Trophoblast cell (in vitro differentiated cells and primary cell): Measurements from ENCODE around the gene ABLIM2.

Source experiments
- DNase-seq, 2 donors: peaks; one replicate each; pipeline ENCODE4 v3.0.0-alpha.2; 2016
- H2AFZ ChIP-seq: 2 replicates; pipeline ENCODE4 v1.6.1; 2013; ENCODE audit warnings: low read length, moderate library complexity, mild to moderate bottlenecking; ENCODE audit not compliant: insufficient read depth, poor library complexity
- H2AK5ac ChIP-seq: 2 replicates; pipeline ENCODE4 v1.6.1; 2013; ENCODE audit warnings: mild to moderate bottlenecking, low read length
- H2BK120ac ChIP-seq: 2 replicates; pipeline ENCODE4 v1.6.1; 2013; ENCODE audit warnings: low read length, mild to moderate bottlenecking, moderate library complexity; ENCODE audit not compliant: insufficient read depth, poor library complexity
- H2BK12ac ChIP-seq: 2 replicates; pipeline ENCODE4 v1.6.1; 2013; ENCODE audit warnings: mild to moderate bottlenecking, low read length, moderate library complexity
- H2BK5ac ChIP-seq: 2 replicates; pipeline ENCODE4 v1.6.1; 2013; ENCODE audit warnings: low read length, low read depth, moderate library complexity, mild to moderate bottlenecking; ENCODE audit not compliant: poor library complexity
- H3K14ac ChIP-seq: 2 replicates; pipeline ENCODE4 v1.6.1; 2013; ENCODE audit warnings: mild to moderate bottlenecking, low read length
- H3K18ac ChIP-seq: 2 replicates; pipeline ENCODE4 v1.6.1; 2013; ENCODE audit warnings: mild to moderate bottlenecking, low read length
- H3K23ac ChIP-seq: 2 replicates; pipeline ENCODE4 v1.6.1; 2013; ENCODE audit warnings: low read length
- H3K27ac ChIP-seq: 2 replicates; pipeline ENCODE4 v1.5.1; 2013; ENCODE audit warnings: low read depth, mild to moderate bottlenecking, inconsistent platforms, low read length, moderate library complexity
- H3K27me3 ChIP-seq: 2 replicates; pipeline ENCODE4 v1.6.1; 2013; ENCODE audit warnings: inconsistent platforms, mild to moderate bottlenecking, low read length, moderate library complexity; ENCODE audit not compliant: insufficient read depth
- H3K36me3 ChIP-seq, 2 experiments: 1 replicate in 1 of 2; 2 replicates in 1 of 2; pipeline ENCODE4 v1.6.1; 2013; ENCODE audit warnings: low read length in 2 of 2, mild to moderate bottlenecking in 2 of 2, moderate library complexity in 1 of 2; ENCODE audit not compliant: insufficient read depth in 2 of 2, control insufficient read depth in 1 of 2
- H3K4ac ChIP-seq: 2 replicates; pipeline ENCODE4 v1.6.1; 2013; ENCODE audit warnings: low read depth, mild to moderate bottlenecking, low read length, moderate library complexity
- H3K4me1 ChIP-seq, 2 experiments: 1 replicate in 1 of 2; 2 replicates in 1 of 2; pipeline ENCODE4 v1.6.1; 2013; ENCODE audit warnings: low read length in 2 of 2, mild to moderate bottlenecking in 2 of 2, moderate library complexity in 1 of 2; ENCODE audit not compliant: insufficient read depth in 2 of 2, control insufficient read depth in 1 of 2
- H3K4me2 ChIP-seq: 2 replicates; pipeline ENCODE4 v1.6.1; 2013; ENCODE audit warnings: inconsistent platforms, mild to moderate bottlenecking, low read length, moderate library complexity
- H3K4me3 ChIP-seq: 2 replicates; pipeline ENCODE4 v1.5.1; 2013; ENCODE audit warnings: mild to moderate bottlenecking, low read depth, low read length, inconsistent platforms
- H3K79me1 ChIP-seq: one replicate; pipeline ENCODE4 v1.6.1; 2013; ENCODE audit warnings: low read length
- H3K79me2 ChIP-seq: 2 replicates; pipeline ENCODE4 v1.6.1; 2013; ENCODE audit warnings: low read length, mild to moderate bottlenecking; ENCODE audit not compliant: control insufficient read depth, insufficient read depth, poor library complexity
- H3K9ac ChIP-seq: 2 replicates; pipeline ENCODE4 v1.6.1; 2013; ENCODE audit warnings: mild to moderate bottlenecking, low read length
- H3K9me3 ChIP-seq: 2 replicates; pipeline ENCODE4 v1.6.1; 2013; ENCODE audit warnings: low read depth, mild to moderate bottlenecking, control low read depth, inconsistent platforms, low read length; ENCODE audit not compliant: insufficient read depth
- H4K12ac ChIP-seq: 2 replicates; pipeline ENCODE4 v1.6.1; 2013; ENCODE audit warnings: low read depth, mild to moderate bottlenecking, low read length, moderate library complexity
- H4K8ac ChIP-seq: 2 replicates; pipeline ENCODE4 v1.6.1; 2013; ENCODE audit warnings: low read depth, mild to moderate bottlenecking, low read length, moderate library complexity
- H4K91ac ChIP-seq: one replicate; pipeline ENCODE4 v1.6.1; 2013; ENCODE audit warnings: low read depth, mild to moderate bottlenecking, low read length, moderate library complexity
- WGBS: extraction: QIAGEN DNeasy Blood & Tissue Kit; methylation state at CpG from one replicate; pipeline ENCODE4 v1.1.7; 2013; ENCODE audit warnings: missing lambda C conversion rate; ENCODE audit not compliant: insufficient read length, insufficient coverage; ENCODE audit errors: extremely low coverage; 5-methylcytosine and 5-hydroxymethylcytosine counted together

ABLIM2 gene

GRCh38 chr4:8148159-8148558 lies 10.5 kb downstream of the ABLIM2 start:
- Histone ChIP-seq H4K8ac (no peak overlapping the region), H2AK5ac (no peak overlapping the region), H3K79me2 (no peaks in the 10 kb centered on the region), H2AFZ (no peak overlapping the region), H3K36me3 (no peaks in the 10 kb centered on the region), H3K4me1 (no peaks in the 10 kb centered on the region), H3K23ac (no peak overlapping the region), H2BK12ac (no peak overlapping the region), H3K9me3 (peaks cover 1% of the 10 kb centered on the region), H3K9ac (no peak overlapping the region), H4K91ac (no peak overlapping the region), H3K4ac (no peak overlapping the region), H4K12ac (no peak overlapping the region), H3K14ac (no peak overlapping the region), H3K4me3 (no peak overlapping the region), H3K18ac (no peak overlapping the region), H3K79me1 (no peaks in the 10 kb centered on the region), H3K27ac (no peak overlapping the region), H3K27me3 (peaks cover 2% of the 10 kb centered on the region), H2BK5ac (no peak overlapping the region), H2BK120ac (no peak overlapping the region), H3K4me2 (no peak overlapping the region)
- WGBS: no CpG with 5 or more reads among the region's 13 CpGs
- no peak for DNase-seq

GRCh38 chr4:8147231-8147970 lies 11.2 kb downstream of the ABLIM2 start:
- no peak overlapping the region for H3K14ac ChIP-seq
- DNase-seq: no peak
- H3K4ac ChIP-seq: no peak overlapping the region
- H3K9me3 ChIP-seq: peaks cover 1% of the 10 kb centered on the region
- H3K79me1 ChIP-seq: no peaks in the 10 kb centered on the region
- H3K27me3 ChIP-seq: peaks cover 2% of the 10 kb centered on the region
- no peaks in the 10 kb centered on the region for H3K36me3 ChIP-seq
- no peak overlapping the region for H4K91ac ChIP-seq
- H3K4me3 ChIP-seq: no peak overlapping the region
- no peak overlapping the region for H2BK12ac ChIP-seq
- H4K12ac ChIP-seq: no peak overlapping the region
- H3K18ac ChIP-seq: no peak overlapping the region
- H2BK5ac ChIP-seq: no peak overlapping the region
- no peaks in the 10 kb centered on the region for H3K79me2 ChIP-seq
- H3K9ac ChIP-seq: no peak overlapping the region
- no peak overlapping the region for H2AFZ ChIP-seq
- no CpG with 5 or more reads among the region's 19 CpGs for WGBS
- no peak overlapping the region for H2AK5ac ChIP-seq
- no peak overlapping the region for H3K23ac ChIP-seq
- no peak overlapping the region for H3K4me2 ChIP-seq
- H2BK120ac ChIP-seq: no peak overlapping the region
- H3K4me1 ChIP-seq: no peaks in the 10 kb centered on the region
- H4K8ac ChIP-seq: no peak overlapping the region
- H3K27ac ChIP-seq: no peak overlapping the region

GRCh38 chr4:8146157-8146556 lies 12.5 kb downstream of the ABLIM2 start:
- Histone ChIP-seq H4K12ac (no peak overlapping the region), H2BK12ac (no peak overlapping the region), H3K4me2 (no peak overlapping the region), H2BK5ac (no peak overlapping the region), H3K4me1 (no peaks in the 10 kb centered on the region), H3K4me3 (no peak overlapping the region), H2AFZ (no peak overlapping the region), H2BK120ac (no peak overlapping the region), H3K4ac (no peak overlapping the region), H4K91ac (no peak overlapping the region), H3K14ac (no peak overlapping the region), H3K79me1 (no peaks in the 10 kb centered on the region), H3K9ac (no peak overlapping the region), H3K23ac (no peak overlapping the region), H3K18ac (no peak overlapping the region), H3K27ac (no peak overlapping the region), H3K27me3 (peaks cover 2% of the 10 kb centered on the region), H3K36me3 (no peaks in the 10 kb centered on the region), H4K8ac (no peak overlapping the region), H3K79me2 (no peaks in the 10 kb centered on the region), H3K9me3 (peaks cover 1% of the 10 kb centered on the region), H2AK5ac (no peak overlapping the region)
- WGBS: no CpG with 5 or more reads among the region's 9 CpGs
- DNase-seq: no peak

DNA sequence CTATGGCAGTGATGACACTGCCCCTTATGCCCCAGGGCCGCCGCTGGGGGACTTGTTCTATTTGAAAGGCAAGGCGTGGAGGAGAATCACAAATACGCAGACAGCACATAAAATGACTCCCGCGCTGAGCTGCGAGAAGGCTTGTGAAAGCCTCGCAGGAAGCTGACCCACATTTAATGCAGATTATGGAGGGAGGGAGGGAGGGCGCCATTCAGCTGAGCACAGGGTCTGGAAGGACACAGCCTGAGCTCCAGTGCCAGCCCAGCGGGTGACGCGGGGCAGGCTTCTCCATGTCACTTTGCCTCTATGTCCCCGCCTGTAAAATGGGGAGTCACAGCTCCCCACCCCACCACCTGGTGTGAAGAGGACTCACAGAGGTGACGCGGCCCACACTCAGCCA lies 14.3 kb downstream of the ABLIM2 start:
- H2BK5ac ChIP-seq: no peak overlapping the region
- H2BK12ac ChIP-seq: no peak overlapping the region
- H4K91ac ChIP-seq: no peak overlapping the region
- no peak overlapping the region for H3K4me3 ChIP-seq
- no peak overlapping the region for H3K9ac ChIP-seq
- H3K4me2 ChIP-seq: no peak overlapping the region
- WGBS: no CpG with 5 or more reads among the region's 15 CpGs
- H3K27me3 ChIP-seq: peaks cover 2% of the 10 kb centered on the region
- H3K27ac ChIP-seq: no peak overlapping the region
- no peak overlapping the region for H4K12ac ChIP-seq
- H3K4ac ChIP-seq: no peak overlapping the region
- H2AFZ ChIP-seq: no peak overlapping the region
- H3K79me1 ChIP-seq: no peaks in the 10 kb centered on the region
- no peak overlapping the region for H3K18ac ChIP-seq
- no peak overlapping the region for H3K14ac ChIP-seq
- no peak overlapping the region for H2BK120ac ChIP-seq
- H3K9me3 ChIP-seq: peaks cover 1% of the 10 kb centered on the region
- H2AK5ac ChIP-seq: no peak overlapping the region
- H3K36me3 ChIP-seq: no peaks in the 10 kb centered on the region
- no peaks in the 10 kb centered on the region for H3K79me2 ChIP-seq
- no peak overlapping the region for H4K8ac ChIP-seq
- H3K4me1 ChIP-seq: no peaks in the 10 kb centered on the region
- H3K23ac ChIP-seq: no peak overlapping the region
- DNase-seq: no peak
